Measurements from ENCODE around the gene HCN3.
"Not testable (repeated sequence)": the region's sequence is repeated elsewhere in the genome, so short reads cannot be mapped to it uniquely, and the experiment has no call there.

DNA sequence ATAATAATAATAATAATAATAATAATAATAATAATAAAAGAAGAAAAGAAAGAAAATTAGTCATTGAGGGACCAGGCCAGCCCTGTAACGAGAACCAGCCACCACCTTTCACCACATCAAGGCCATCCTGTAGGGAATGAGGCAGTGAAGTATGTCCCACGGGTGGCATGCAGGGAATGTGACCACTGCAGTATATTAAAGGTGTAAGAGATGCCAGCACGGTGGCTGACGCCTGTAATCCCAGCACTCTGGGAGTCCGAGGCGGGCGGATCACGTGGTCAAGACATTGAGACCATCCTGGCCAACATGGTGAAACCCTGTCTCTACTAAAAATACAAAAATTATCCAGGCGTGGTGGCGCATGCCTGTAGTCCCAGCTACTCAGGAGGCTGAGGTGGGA lies 13.7 kb downstream of the HCN3 start:
- TF ChIP-seq, protein P1, sequence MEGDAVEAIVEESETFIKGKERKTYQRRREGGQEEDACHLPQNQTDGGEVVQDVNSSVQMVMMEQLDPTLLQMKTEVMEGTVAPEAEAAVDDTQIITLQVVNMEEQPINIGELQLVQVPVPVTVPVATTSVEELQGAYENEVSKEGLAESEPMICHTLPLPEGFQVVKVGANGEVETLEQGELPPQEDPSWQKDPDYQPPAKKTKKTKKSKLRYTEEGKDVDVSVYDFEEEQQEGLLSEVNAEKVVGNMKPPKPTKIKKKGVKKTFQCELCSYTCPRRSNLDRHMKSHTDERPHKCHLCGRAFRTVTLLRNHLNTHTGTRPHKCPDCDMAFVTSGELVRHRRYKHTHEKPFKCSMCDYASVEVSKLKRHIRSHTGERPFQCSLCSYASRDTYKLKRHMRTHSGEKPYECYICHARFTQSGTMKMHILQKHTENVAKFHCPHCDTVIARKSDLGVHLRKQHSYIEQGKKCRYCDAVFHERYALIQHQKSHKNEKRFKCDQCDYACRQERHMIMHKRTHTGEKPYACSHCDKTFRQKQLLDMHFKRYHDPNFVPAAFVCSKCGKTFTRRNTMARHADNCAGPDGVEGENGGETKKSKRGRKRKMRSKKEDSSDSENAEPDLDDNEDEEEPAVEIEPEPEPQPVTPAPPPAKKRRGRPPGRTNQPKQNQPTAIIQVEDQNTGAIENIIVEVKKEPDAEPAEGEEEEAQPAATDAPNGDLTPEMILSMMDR (IDR thresholded peaks at IDR 0.05) = not testable (repeated sequence)
- not testable (repeated sequence) for TF ChIP-seq POLR2A (IDR thresholded peaks at IDR 0.05)

Measured in tibial nerve (tissue), 3 donors.